GDM1 (cell line): ENCODE data around the gene VWA3A.
"Not testable (repeated sequence)": the region's sequence is repeated elsewhere in the genome, so short reads cannot be mapped to it uniquely, and the experiment has no call there.

ENCODE experiments used
- DNase-seq: peaks from one replicate; lab custom pipeline; 2025; lab: John Stamatoyannopoulos, UW

Gene VWA3A, protein sequence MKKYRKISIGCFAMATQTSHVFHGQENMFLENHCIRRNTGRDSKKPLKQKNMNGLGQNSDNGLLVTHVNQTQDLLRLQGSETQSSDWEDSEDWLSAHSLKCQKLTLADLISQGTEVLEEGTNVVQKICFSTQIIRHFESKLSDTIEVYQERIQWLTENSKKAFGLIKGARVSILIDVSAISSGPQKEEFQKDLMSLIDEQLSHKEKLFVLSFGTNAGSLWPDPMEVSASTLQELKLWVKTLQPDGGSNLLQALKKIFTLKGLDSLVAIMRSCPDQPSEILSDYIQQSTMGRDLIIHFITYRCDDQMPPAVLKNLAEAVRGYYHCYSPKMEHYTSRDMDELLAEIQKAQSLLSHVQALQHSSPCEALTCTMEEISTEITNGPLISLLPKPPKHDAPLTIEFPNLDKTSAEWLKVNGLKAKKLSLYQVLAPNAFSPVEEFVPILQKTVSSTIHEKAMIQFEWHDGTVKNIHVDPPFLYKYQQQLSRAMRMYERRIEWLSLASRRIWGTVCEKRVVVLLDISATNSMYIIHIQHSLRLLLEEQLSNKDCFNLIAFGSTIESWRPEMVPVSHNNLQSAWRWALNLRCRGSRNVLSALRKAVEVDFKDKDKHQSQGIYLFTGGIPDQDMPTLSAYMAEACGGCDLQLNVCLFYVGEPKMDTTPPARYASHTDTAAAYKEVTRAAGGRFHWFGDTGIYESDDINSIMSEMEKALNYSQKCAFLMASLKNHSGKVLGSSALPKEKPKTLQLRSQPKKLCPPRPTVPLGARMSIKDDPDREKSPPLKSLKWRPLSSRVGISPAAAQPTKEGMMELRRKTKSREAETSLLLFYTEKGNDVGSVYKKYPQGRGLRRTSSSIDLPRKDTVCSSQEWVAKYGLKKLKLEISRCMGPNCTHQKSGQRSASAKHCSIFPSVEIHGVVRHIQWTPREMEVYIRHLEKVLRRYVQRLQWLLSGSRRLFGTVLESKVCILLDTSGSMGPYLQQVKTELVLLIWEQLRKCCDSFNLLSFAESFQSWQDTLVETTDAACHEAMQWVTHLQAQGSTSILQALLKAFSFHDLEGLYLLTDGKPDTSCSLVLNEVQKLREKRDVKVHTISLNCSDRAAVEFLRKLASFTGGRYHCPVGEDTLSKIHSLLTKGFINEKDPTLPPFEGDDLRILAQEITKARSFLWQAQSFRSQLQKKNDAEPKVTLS

DNA sequence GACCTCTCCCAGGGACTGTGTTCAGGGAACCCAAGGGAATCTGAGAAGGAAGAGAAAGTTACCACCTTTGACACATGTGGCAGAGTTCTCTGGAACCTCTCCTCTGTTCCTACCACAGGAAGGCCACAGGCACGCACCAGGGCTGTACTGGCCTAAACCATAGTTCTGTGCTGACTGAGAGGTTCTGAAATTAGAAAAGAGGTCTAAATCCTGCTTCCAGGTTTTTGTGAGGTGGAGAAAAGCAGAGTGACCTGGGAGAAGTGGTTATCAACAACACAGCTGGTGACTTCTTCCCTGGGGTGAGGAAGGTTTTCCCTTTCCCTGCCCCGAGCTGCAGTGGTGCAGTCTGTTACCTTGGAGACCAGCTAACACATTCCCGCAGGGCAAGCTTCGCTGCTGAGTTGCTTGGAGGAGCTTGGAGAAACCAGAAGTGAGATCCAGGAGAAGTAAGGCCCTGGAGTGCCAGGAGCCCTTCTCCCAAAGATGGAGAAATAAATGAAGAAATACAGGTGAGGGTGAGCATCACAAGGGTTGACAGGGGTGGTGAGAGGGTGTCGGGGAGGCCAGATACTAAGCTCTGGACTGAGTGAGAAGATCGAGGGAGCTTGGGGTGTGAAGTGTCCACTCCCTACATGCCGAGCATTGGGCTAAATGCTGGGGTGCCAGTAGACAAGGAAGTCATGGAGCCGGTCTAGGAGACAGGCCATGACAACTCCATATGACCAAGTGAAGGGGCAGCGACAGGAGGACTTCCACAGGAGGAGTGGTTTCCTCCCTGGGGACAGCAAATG, at the start of gene VWA3A:
Gene VWA3A, plus strand, starts transcription at position 399 of the 791 bp plus-strand sequence. Its CDS starts 97 bp downstream, at position 496.
- DNase-seq = no peak

DNA sequence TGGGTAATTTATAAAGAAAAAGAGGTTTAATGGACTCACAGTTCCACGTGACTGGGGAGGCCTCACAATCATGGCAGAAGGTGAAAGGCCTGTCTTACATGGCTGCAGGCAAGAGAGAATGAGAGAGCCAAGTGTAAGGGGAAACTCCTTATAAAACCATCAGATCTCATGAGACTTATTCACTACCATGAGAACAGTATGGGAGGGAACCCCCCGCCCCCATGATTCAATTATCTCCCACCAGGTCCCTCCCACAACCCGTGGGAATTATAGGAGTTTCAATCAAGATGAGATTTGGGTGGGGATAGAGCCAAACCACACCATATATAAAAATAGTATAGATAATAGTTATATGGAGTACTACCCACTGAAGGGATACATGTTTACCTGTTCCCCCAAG, 48.5 kb upstream of the VWA3A start:
- not testable (repeated sequence) for DNase-seq

DNA sequence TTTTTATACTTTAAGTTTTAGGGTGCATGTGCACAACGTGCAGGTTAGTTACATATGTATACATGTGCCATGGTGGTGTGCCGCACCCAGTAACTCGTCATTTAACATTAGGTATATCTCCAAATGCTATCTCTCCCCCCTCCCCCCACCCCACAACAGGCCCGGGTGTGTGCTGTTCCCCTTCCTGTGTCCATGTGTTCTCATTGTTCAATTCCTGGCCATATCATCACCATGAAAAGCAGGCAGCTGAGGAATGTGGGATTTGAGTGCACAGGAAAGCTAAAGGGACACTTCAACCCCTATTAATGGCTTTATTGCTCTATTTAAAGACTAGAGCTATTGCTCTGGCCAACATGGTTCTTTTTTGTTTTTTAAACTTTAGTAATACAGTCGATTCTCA, 46.5 kb upstream of the VWA3A start:
- not testable (repeated sequence) for DNase-seq

DNA sequence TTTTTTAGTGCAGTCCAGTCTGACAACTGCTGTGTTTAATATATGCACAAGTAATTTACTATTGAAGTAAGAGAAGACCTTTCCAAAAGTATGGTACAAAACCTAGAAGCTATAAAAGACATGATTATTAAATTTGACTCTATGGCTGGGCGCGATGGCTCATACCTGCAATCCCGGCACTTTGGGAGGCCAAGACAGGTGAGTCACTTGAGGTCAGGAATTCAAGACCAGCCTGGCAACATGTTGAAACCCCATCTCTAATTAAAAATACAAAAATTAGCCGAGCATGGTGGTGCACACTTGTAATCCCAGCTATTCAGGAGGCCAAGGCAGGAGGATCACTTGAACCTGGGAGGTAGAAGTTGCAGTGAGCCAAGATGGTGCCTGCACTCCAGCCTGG, 41.4 kb upstream of the VWA3A start:
- DNase-seq = no peak

DNA sequence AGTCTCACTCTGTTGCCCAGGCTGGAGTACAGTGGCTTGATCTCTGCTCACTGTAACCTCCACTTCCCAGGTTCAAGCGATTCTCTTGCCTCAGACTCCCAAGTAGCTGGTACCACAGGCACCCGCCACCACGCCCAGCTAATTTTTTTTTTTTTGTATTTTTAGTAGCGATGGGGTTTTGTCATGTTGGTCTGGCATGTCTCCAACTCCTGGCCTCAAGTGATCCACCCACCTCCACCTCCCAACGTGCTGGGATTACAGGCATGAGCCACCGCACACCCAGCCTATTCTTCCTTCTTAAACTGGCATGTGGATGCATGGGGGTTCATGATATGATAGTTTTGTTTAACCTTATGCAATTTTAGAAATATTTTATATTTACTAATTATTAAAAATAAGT, 39.4 kb upstream of the VWA3A start:
- DNase-seq = no peak

DNA sequence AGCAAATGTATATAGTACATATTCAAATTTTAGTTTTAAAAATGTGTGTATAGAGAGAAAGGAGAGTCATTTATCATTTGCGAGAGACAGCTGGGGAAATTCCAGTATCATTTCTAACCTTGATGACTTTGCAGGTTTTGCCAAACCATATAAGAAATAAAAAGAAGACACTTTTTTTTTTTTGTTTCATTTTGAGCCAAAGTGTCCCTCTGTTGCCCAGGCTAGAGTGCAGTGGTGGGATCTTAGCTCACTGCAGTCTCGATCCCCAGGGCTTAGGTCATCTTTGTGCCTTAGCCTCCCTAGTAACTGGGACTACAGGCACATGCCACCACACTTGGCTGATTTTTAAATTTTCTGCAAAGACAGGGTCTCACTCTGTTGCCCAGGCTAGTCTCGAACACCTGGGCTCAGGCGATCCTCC, 38.4 kb upstream of the VWA3A start:
- no peak for DNase-seq

DNA sequence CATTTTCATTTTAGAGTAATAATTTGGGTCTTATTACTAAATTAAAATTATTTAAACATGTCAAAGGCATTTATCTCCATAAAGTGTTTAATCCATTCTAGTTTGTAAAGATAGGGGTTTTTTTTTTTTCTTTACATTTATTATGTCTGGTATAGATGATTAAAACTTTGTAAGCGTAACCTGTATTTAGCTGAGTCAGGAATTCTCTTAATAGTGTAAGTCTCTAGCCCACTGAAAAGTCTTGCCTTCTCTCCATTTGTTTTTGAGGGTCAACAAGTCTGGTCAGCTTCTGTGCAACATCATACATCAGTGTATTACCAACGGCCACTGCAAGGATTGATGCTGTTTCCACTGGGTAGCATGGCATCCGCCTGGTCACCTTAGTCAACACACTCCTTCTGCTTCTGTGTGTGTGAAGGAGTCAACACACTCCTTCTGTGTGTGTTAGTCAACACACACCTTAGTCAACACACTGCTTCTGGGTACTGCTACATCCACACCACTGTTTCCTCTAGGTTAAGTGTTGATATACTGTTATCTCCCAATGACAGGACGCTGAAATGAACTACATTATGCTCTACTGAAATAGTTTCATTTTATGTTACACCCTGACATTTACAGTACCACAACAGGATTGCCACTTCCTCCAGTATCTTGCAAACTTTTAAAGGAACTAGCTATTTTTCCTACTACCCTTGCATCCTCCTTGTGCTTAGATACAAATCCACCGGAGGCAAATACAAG, 37.3 kb upstream of the VWA3A start:
- no peak for DNase-seq

DNA sequence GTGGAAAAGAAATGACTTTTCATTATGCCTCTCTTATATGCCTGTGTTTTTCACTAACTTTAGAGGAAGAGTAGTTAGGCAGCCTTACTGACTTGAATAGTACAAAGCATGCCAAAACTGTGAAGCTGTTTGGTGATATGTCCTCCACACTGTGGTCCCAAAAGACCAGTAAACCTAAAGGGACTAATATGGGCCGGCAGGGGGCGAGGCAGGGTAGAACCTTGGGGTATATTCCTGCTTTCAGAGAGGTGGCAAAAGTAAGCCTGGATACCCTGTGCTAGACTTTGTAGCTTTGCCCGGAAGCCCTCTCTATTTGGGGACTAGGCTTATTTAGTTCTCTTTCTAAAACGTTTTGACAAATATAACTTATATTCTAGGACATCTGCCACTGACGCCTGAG, 36.5 kb upstream of the VWA3A start:
- DNase-seq = no peak

DNA sequence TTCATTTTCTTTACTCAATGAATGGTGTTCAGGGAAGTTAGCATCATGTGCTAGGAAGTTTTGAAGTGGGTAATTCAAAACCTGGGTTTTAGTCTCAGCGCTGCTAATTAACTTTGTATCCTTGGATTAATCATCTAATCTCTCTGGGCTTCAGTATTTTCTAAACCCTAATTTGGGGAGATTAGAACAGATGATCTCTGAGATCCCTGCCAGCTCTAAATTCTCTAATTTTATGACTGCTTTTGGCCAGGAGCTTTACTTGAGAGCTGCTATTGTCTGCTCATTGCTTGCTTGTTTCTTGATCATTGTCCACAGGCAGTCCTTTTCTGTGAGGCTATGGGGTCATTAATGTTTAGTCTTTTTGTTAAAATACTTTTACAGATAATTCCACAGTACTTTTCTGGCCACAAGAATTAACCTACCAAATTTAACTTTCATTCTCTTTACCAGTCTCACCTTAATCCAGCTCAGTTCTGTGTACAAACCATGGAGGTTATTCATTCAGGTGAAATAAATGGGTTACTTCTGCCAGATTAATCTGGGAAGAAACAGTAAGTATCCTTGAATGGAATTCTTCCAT, 28.4 kb upstream of the VWA3A start:
- no peak for DNase-seq

DNA sequence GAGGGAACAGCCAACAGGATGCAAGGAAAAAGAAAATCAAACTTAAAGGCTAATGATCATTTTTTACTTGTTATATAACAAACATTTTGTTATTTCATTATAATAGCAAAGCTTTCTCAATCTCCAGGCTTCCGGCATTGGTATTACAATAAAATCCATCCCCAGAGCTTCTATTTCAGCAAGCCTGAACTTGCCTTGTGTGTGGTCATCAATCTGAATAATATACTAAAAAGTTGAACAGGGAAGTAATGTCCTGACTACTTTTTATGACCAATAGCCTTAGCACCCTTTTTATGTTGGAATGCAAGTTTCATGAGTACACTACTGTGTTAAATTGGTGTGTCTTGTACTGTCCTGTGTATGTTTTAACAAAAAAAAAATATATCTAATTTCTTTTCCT, 27.1 kb upstream of the VWA3A start:
- DNase-seq = no peak

DNA sequence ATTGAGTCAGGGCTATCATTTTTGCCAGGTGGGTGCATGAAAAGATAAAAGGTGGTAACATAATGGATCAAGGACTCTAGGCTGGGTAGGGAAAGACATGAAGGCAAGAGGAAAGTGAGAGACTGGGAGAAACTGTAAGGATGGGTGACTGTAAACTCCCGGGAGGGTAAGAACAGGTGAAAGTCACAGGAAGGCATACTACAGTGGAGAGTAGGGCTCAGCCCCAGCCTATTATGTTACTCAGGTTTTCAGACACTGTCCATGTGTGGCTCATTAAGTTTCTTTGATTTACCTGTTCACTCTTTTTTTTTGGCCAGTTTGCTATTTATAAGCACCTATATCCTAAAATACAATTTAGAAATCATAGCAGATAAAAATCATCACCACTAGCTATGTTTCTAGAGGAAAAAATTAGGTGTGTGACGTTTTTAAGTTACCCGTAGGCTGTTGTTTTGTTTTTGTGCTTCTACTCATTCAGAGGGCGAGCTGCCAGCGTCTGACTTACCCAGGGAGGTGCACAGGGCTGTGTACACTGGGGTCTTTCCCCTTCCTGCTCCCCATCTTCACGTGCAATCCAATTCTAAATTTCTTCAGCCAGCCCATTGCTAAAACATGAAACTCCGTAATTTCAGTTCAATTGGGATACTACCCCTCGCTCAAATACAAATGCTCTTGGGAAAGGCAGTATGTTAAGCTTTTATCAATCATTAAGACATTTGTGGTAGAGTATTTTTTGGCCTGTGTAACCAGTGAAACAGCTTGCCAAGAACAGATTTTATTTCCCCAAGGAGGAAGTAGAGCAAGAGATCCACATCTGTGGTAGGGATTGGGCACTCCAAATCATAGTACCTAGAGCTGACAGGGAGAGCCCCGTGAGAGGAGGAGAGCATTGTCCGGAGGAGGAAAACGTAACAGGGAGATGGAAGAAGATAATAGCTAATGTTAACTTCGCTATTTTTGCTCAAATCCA, 21.7 kb upstream of the VWA3A start:
- no peak for DNase-seq

DNA sequence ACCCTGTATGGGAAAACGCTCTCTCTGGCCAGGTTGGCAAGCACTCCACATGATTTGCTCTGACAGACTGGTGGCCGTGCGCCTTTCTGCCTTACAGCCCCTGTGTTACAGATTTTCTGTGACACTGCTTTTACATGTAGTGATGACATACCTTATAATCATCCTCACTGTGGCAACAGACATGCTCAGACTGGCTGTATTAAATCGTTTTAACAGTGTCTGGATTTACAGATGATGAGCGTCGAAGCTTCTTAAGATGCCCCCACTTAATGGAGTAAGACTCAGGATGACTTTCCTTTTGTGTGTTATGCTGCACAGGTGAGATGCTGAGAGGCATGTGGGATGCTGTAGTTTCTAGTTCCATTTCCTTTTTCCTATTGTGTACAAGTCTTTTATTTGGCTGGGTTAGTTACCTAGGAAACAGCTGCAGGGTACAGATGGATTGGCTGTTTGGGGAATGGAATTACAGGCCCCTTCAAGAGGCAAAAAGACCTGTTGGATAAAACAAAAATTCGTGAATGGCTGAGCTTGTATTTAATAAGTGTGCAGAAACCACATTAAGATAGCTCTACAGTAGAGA, 20.9 kb upstream of the VWA3A start:
- no peak for DNase-seq

DNA sequence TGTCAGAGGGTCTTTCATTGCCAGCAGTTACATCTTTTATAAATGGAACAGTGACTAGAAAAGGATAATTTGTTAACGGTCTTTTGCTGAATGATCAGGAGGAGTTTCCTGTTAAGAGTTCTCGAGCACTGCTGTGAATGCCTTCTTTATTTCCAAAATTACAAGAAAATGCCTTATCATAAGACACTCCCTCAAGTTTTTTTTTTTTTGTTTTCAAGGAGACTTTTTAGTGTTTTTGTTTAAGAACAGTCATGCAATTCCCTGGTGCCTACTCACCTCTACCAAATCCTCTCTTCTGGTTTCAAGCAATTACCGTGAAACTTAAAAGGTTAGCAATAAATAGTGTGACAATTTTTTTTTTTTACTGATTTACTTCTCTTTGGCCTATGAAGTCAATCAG, 19.0 kb upstream of the VWA3A start:
- DNase-seq = no peak

DNA sequence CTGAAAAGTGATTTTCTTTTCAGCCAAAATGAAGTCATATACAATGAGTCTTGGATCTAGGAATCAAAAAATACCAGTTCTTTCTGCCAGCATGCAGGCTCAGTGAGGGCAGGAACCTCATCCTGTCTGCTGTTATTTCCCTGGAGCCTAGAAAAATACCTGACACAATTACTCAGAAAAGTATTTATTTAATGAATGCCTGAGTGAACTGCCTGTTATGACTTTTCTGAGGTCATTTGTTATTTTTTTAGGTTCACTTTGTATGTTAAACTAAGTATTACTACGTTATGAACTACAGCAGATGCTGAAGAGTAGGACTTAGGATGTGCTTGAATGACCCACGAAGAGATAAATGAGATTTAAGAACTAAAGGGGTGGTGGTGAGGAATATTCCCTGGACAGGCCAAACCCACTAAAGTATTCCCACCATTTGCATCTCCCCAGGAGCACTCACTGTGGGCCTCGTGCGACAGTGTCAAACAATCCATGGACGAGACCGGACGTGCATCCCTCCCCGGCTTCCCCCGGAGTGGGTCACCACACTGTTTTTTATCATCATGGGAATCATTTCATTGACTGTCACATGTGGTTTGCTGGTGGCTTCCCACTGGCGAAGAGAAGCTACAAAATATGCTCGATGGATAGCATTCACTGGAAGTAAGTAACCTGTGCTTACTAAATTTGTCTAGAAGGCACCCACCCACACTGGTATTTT, 17.1 kb upstream of the VWA3A start:
- DNase-seq = no peak

DNA sequence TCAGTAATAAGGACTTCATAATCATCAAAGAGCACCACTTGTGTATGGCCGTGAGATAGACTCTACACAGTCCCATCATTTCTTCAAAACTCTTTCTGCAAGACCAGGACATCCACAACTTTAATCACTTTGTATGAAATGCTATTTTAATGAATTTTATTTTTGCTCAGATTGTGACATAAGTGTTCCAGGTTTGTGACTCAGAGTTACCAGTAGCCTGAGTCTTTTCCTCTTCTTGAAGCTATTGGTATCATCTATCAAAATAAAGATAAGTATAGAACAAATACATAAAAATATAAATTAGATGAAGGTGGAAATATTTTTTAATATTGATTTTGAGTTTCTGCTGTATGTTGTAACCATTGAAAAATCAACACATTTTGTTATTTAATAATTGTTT, 16.6 kb upstream of the VWA3A start:
- no peak for DNase-seq

DNA sequence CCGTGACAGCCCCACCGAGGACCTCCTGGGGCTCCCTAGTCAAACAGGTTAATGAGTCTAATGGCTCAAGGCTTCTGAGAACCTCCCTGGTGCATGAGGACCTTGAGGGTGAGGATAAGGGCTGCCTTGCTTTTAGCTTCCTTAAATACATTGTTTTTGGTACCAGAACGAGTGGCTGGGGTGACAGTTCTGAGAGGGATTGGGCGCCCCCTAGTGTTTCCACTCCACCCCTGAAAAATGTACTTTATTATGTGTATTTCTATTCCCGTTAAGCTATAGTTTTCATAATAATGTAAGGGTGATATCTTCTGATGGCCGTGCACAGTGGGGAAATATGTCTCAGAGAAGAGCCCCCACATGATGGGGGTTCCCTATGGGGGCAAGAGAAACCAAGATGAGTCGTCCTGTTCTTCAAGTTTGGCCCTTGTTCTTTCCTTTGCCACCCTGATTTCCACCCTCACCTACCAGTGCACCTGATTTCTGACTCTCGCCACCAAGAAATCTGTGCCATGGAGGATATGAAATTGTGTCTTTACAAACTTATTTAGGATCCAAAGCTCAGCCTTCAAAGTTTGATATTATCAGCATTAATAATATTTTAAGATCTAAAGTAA, 14.5 kb upstream of the VWA3A start:
- peak; percentile 33 for DNase-seq

DNA sequence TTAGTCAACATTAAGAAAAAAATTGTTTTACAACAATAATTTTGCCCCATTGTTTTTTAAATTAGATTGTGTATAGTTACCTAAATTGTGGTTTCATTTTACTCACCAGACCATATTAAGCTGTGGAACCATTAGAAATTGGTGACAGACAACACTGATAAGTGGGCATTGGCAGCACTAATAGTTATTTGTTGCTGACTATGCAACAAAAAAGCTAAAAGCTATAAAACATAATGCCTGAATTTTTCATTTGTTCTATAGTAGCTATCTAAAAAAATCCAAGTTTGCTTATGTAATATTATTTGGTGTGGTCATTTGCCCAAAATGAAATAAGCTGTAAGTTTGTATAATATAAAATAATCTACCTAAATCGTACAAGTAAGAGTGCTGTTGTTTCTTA, 13.7 kb upstream of the VWA3A start:
- DNase-seq = no peak

DNA sequence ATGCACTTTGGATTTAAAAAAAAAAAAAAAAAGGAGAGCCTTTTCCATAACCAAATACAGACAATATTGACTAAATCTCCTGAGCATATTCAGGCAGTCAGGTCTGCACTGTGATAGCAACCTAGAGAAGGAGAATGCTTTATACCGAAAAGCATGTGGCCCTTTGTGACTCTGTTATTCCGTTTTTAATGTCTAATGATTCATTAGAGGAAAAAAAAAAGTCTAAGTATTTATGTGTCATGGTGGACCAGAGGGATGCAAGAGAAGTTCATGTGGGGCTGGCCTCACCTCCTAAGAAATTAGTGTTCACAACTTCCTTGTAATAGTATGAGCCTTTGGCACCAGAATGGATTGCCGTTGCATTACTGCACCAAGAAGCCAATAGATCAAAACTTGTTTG, 11.3 kb upstream of the VWA3A start:
- no peak for DNase-seq
